GM19035 (cell line): ENCODE results near the gene ANKRD33B.
A peak's percentile ranks its signal among the peaks of the same experiment; 100 is the strongest.

Experiments
- ATAC-seq: cut with Tn5 transposase; IDR thresholded peaks from one replicate; pipeline ENCODE4 v1.9.1; 2021; ENCODE audit not compliant: unreplicated experiment

Gene ANKRD33B

GRCh38 chr5:10672146-10673016, 108.5 kb downstream of the ANKRD33B start:
- no peak for ATAC-seq

DNA sequence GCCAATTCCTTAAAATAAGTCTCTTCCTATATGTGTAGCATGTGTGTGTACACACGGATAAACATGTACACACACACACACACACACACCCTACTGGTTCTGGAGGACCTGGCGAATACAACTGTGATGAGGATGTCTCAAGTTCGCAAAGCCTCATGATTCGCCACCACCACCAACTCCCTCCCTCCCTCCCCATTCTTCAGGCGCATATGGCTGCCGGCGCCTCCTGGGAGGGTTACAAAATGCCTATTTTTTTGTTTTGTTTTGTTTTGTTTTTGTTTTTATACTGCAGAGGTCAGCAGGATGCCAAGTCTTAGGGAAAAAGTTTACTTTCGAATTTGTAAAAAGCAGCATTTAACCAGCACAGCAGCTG, 109.1 kb downstream of the ANKRD33B start:
- ATAC-seq, result no peak

GRCh38 chr5:10673407-10673806, 109.5 kb downstream of the ANKRD33B start:
- ATAC-seq, result no peak

DNA sequence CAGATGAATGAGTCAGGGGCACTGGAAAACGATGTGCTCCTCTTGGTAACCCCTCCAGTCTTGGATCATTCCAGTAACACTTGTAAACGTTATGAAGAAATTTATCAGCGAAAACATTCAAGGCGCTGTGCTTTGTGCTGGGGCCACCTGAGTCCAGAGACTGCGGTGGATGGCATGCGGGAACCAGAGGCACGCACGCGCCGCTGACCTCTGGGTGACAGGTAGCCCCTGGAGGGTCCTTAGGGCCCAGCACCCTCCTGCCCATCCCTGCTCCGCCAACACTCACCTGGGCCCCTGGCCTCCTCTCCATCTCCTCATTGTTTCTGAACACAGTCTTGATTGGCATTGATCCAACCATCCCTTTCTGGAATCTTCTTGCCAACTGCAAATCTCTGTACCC, 110.2 kb downstream of the ANKRD33B start:
- ATAC-seq, result no peak

- ATAC-seq, result no peak
Measured at GRCh38 chr5:10674582-10674981, 110.7 kb downstream of the ANKRD33B start.

DNA sequence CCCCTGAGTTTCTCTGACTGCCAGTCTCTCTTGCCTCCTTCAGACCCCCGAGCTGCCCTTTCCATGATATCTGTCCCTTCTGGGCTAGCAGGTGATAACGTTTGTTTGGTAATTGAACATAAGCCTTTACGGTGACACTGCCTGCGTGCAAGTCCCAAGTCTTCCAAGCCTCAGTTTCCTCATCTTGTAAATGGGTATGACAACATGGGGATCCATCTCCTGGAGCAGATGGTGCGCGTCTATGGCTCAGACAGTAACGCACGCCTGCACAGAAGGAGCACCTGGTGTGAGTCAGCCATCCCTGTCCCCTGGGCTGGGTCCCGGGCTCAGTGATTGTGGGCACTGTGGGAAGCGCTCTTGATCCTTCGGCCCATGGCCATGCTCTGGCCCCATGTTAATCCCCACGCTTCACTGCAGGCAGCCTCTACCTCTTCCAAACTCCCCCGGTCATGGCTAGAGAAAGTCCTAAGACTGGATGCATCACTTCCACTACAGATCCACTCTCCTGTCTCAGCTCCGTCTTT, 111.4 kb downstream of the ANKRD33B start:
- ATAC-seq, result no peak

DNA sequence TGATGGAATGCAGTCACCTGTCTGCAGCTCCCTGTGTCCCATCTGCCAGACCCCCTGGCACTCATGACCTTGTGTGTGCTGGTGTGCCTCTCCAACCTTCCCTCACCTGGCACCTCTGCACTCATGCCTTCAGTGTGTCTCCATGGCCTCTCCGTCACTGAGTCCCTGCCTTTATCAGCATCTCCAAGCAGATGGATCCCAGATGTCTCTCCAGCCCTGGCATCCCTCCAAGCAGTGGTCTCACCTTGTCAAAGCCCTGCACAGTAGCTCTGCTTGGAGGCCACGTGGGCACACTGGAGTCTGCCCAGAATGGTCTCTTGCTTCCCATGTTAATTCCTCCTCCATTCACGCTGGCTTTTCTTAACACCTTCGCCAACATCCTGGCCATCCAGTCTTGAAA, 112.4 kb downstream of the ANKRD33B start:
- ATAC-seq, result no peak

DNA sequence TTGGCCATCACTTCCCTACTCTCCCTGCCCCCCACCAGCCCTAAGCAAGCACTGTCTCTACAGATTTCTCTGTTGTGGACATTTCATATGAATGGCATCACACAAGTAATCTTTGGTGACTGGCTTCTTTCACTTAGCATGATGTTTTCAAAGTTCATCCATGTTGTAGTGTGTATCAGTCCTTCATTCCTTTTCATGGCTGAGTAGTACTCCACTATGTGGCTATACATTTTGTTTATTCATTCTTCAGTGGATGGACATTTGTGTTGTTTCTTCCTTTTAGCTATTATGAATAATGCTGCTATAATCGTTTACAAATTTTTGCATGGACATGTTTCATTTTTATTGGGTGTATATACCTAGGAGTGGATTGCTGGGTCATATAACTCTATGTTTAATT, 113.1 kb downstream of the ANKRD33B start:
- ATAC-seq, result no peak

DNA sequence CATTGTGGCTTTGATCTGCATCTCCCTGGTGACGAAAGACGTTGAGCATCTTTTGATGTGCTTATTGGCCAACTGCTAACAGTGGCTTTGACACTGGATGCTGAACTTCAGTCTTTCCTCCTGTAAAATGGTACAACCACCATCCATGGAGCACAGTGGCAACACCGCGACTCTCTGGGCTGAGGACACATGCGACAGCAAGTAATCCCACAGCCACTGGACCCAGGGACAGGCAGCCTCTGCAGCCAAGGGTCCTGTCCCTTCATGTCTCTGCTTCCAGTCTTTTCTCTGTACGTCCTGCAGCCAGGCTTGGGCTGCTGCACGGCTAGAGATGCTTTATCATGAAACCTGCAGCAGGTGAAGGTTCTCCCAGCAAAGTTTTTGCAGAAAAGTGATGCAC, 113.7 kb downstream of the ANKRD33B start:
- ATAC-seq, result no peak

- no peak for ATAC-seq
Measured at GRCh38 chr5:10678244-10678643, 114.4 kb downstream of the ANKRD33B start.

DNA sequence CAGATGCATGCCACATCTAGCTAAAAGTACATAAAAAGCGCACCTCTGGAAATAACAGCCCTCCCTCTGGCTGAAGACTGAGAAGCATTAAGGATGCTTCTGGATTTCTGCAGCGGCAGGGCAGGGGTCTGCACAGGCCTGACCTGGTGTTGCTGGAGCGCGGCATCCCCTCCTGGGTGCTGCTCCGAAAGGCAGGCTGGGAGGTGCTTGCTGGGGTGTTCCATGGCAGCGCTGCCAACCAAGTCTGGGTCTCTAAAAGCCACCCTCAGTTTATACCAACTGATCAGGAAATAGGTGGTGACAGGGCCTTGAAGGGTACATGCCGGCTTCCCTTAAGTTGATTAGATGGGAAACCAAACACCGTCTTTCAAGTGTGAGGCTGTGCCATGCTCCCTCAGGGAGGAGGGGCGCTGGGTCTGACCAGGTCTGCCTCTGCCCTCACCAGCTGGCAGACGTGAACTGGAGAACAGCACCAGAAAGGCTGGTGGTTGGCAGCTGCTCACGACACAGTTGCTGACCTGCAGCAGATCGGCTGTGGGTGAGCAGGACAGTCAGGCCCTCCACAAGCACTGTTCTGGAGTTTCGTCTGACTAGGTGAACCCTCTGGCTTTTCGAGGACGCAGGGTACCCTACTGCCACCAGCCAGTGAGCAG, 115.6 kb downstream of the ANKRD33B start:
- ATAC-seq, result no peak

GRCh38 chr5:10680876-10681481, 117.1 kb downstream of the ANKRD33B start:
- ATAC-seq, result no peak

- no peak for ATAC-seq
Measured at GRCh38 chr5:10681731-10682679, 118.1 kb downstream of the ANKRD33B start.

DNA sequence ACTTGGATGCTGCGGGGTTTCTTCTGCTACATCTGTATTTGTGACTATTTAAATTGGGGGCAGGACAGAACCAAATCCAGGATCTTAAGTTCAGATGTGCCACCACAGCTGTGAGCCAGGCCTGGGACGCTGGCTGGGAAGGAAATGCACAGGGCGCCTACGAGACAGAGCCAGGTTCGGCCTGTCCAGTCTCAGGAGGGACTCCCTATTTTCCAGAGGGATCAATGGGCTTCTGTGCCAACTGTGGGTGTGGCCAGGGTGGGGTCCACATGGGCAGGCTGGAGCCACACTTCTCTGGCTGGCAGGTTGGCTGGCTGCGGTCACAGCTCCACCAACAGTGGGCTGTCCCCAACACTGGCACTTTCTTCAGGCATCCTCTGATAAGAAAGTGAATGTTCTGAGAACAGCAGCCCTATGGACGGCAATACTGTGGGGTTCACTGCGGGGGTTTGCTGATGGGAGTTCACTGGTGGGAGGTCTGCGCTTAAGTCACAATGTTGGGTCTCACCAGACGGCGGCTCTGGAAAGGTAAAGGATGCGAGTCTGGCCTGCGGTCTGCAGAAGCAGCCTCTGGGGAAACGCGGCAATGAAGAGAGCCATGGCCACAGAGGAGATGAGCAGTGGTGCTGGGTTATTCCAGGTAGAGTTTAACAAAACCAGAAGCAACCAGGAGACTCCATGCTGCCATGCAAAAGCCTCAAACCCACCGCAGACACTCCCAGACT, 119.1 kb downstream of the ANKRD33B start:
- ATAC-seq, result no peak

- peak; percentile 76 for ATAC-seq
Measured at GRCh38 chr5:10684303-10685086, 120.6 kb downstream of the ANKRD33B start.

DNA sequence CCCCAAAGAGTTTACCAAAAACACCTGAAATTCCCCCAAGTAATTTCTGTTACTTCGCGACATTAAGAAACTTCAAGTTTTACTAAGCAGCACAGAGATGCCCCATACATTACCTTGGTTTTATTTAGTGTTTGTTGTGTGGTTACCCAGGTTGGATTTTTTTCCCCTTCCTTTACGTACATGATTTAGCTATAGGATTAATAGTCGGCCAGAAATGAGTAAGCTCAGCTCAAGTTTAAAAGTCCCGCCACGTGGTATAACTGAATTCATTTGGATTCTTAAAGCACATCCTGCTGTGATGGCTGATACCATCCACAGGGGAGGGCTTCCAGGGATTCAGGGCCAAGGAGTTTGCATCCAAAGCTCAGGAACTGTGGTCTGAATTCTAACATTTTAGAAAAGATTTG, 121.2 kb downstream of the ANKRD33B start:
- peak; percentile 77 for ATAC-seq

- ATAC-seq, result no peak
Measured at GRCh38 chr5:10686890-10687289, 123.0 kb downstream of the ANKRD33B start.

DNA sequence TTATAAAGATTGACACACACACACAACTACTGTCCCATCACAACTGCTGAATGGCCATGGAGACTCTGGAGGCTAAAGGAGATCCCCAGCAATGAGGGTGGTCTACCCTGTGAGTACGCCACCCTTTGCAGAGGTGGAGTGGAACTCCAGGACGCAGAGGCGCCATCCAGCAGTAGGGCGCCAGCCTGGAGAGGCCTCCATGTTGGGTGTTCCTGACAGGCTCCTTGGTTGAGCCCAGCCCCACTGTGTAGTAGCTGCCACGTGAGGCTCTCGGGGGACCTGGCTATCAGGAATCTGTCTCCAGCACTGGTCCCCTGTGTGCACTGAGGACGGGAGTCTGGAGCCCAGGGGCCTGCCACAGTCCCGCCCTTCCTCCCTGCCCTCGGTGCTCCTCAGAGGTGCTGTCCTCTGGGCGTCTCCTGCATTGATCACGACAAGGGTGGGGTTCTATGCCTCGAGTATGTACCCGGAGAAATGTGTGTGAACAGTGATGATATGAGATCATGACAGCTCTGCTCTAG, 124.8 kb downstream of the ANKRD33B start:
- no peak for ATAC-seq
